Measurements from ENCODE around the gene SPIRE2.
"Not testable (repeated sequence)": the region's sequence is repeated elsewhere in the genome, so short reads cannot be mapped to it uniquely, and the experiment has no call there.

The SPIRE2 gene, protein sequence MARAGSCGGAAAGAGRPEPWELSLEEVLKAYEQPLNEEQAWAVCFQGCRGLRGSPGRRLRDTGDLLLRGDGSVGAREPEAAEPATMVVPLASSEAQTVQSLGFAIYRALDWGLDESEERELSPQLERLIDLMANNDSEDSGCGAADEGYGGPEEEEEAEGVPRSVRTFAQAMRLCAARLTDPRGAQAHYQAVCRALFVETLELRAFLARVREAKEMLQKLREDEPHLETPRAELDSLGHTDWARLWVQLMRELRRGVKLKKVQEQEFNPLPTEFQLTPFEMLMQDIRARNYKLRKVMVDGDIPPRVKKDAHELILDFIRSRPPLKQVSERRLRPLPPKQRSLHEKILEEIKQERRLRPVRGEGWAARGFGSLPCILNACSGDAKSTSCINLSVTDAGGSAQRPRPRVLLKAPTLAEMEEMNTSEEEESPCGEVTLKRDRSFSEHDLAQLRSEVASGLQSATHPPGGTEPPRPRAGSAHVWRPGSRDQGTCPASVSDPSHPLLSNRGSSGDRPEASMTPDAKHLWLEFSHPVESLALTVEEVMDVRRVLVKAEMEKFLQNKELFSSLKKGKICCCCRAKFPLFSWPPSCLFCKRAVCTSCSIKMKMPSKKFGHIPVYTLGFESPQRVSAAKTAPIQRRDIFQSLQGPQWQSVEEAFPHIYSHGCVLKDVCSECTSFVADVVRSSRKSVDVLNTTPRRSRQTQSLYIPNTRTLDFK

DNA sequence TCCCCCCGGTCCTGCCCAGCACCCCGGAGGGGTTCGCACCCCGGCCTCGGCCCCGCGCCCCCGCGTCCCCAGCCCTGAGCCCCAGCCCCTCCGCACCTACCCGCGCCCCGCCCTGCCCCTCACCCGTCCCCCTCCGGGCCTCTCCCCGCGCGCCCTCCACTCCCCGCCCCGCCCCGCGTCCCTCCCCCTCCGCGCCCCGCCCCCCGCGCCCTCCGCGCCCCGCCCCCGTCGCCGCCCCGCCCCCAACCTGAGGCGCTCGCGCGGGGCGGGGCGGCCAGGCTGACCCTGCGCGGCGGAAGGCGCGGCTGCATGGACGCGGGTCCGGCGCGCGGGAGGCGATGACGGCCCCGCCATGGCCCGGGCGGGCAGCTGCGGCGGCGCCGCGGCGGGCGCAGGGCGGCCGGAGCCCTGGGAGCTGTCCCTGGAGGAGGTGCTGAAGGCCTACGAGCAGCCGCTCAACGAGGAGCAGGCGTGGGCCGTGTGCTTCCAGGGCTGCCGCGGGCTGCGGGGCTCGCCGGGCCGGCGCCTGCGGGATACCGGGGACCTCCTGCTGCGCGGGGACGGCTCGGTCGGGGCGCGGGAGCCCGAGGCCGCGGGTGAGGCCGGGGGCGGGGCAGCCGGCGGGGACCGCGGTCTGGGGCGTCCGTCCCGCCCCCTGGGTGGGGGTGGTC, at the start of gene SPIRE2:
Gene SPIRE2, plus strand, starts transcription at position 277 of the 671 bp plus-strand sequence. Its CDS starts 76 bp downstream, at position 353.
- DNase-seq: peak; percentile 59

GRCh38 chr16:89779231-89779908, 48.9 kb upstream of the SPIRE2 start:
- DNase-seq: no peak

- DNase-seq: no peak
Observed at GRCh38 chr16:89779909-89780305, 48.4 kb upstream of the SPIRE2 start.

- DNase-seq: no peak
Observed at GRCh38 chr16:89782489-89782888, 45.8 kb upstream of the SPIRE2 start.

DNA sequence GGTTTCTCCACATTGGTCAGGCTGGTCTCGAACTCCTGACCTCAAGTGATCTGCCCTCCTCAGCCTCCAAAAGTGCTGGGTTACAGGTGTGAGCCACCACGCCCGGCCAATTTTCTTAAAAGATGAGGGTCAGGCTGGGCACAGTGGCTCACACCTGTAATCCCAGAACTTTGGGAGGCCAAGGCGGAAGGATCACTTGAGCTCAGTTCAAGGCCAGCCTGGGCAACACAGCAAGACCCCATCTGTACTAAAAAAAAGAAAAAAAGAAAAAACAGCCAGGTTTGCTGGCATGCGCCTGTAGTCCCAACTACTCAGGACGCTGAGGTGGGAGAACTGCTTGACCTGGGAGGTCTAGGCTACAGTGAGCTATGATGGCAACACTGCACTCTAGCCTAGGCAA, 44.3 kb upstream of the SPIRE2 start:
- not testable (repeated sequence) for DNase-seq

DNA sequence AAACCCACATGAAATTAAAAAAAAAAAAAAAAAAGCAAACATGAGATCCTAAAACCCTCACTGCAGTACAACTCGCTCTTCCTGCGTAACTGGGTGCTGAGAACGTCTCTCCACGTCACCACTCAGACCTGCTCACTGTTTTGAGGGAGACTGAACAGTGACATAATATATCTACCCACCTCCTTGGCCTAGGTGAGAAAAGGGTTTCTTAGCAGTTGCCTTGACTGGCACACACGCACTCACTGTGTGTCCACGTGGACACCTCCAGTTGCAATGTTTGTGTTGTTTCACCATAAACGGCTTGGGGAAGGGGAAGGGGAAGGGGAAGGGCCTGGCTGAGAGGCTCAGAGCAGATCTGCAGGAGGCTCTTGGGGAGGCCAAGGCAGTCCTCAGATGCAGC, 43.9 kb upstream of the SPIRE2 start:
- no peak for DNase-seq

DNA sequence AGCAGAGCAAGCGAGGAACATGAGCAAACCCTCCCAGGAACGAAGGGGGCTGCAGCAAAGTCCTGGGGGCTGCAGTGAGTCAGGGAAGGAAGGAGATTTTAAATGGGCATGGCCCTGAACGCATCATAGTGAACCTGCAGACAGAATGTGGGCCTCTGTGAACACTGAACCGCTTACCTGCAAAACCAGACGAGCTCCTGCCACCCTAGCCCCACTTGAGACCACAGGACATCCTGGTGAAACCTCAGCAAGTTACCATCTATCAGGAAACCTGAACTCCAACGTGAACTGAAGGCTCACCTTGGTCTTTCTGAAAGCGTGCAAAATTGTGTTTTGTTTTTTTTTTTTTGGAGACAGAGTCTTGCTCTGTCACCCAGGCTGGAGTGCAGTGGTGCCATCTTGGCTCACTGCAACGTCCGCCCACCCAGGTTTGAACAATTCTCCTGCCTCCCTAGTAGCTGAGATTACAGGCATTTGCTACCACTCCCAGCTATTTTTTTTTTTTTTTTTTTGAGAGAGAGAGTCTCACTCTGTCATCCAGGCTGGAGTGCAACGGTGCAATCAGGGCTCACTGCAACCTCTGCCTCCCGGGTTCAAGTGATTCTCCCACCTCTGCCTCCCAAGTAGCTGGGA, 42.6 kb upstream of the SPIRE2 start:
- peak; percentile 46 for DNase-seq

DNA sequence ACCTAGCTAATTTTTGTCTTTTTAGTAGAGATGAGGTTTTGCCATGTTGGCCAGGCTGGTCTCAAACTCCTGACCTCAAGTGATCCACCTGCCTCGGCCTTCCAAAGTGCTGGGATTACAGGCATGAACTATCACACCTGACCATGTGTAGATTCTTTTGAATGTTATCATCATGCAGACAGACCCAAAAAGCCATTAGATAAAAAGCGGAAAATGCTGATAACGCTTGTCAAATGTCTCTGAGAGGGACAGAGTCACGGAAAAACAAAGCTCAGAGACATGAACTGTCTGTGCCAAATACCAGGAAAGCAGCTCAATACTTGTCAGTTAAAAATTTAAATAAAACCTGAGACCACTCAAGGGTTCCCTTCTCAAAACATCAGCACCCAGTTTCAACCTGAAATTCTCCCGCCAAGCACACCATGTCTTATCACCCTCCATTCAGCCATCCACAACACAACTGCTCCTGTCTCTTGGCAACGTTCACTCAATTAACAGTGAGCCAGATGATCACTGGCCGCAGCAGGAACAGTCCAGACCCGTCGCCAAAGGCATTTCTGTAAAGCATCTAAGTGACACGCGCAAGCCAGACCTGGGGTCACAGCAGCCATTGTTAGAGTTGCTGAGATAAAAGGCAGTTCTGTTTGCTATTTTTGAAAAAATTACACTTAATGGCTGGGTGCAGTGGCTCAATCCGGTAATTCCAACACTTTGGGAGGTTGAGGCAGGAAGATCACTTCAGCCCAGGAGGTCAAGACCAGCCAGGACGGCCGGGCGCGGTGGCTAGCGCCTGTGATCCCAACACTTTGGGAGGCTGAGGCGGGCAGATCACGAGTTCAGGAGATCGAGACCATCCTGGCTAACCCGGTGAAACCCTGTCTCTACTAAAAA, 41.6 kb upstream of the SPIRE2 start:
- DNase-seq: no peak

DNA sequence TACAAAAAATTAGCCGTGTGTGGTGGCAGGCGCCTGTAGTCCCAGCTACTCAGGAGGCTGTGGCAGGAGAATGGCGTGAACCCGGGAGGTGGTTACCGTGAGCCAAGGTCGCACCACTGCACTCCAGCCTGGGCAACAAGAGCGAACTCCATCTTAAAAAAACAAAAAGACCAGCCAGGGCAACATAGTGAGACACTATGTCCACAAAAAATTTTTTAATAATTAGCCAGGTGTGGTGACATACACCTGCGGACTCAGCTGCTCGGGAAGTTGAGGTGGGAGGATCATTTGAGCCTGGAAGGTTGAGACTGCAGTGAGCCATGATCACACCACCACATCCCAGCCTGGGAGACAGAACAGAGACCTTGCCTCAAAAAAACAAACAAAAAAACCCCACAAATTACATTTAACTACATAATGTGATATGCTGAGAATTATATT, 40.9 kb upstream of the SPIRE2 start:
- DNase-seq: no peak

- no peak for DNase-seq
Observed at GRCh38 chr16:89791278-89791995, 36.8 kb upstream of the SPIRE2 start.

DNA sequence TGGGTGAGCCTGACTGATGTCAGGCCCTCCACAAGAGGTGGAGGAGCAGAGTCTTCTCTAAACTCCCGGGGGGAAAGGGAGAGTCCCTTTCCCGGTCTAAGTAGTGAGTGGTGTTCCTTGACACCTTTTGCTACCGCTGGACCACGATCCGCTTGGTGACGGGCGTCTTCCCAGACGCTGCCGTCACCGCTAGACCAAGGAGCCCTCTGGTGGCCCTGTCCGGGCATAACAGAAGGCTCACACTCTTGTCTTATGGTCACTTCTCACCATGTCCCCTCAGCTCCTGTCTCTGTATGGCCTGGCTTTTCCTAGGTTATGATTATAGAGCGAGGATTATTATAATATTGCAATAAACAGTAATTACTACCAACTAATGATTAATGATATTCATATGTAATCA, 35.2 kb upstream of the SPIRE2 start:
- peak; percentile 54 for DNase-seq

GRCh38 chr16:89793955-89794354, 34.3 kb upstream of the SPIRE2 start:
- DNase-seq: no peak

GRCh38 chr16:89795676-89796075, 32.6 kb upstream of the SPIRE2 start:
- DNase-seq: no peak

DNA sequence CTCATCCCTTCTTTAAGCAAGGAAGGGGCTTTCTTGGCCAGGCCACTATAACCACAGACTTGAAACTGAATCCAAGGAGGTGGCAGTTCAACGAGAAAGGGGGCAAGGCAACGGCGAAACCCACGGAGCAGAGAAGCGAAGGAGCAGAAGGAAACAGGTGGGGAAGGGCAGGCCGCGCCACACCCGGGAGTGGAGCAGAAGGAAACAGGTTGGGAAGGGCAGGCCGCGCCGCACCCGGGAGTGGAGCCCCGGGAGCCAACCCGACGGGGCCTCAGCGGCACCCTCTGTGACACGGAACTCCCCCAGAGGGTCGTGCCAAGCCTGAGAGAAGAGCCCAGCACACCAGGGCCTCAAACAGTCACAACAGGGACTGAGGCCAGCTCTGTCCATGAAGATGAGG, 32.2 kb upstream of the SPIRE2 start:
- DNase-seq: no peak

GRCh38 chr16:89798126-89798525, 30.1 kb upstream of the SPIRE2 start:
- no peak for DNase-seq

DNA sequence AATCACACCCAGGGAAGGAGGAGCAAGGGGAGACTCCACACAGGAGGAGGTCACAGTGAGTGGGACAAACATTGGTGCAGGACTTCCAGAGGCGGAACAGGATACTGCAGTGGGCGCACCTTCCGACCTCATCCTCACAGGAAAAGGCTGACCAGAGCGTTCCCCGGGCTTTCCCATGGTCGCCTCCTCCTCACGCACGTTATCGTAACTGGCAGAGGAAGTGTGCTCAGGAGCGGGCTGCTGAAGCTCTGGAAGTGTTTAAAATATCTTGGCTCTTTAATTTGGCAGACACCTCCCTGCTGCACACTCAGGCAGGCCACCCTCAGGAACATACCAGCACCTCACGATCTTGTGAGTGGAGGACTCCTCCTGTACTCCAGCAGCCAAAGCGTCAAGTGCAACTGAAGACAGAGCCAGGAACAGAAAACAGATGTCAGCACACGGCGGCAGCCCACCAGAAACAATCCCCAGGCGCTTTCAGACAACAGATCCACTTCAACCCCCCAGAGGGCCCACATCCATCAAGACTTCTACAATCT, 29.4 kb upstream of the SPIRE2 start:
- DNase-seq: no peak

DNA sequence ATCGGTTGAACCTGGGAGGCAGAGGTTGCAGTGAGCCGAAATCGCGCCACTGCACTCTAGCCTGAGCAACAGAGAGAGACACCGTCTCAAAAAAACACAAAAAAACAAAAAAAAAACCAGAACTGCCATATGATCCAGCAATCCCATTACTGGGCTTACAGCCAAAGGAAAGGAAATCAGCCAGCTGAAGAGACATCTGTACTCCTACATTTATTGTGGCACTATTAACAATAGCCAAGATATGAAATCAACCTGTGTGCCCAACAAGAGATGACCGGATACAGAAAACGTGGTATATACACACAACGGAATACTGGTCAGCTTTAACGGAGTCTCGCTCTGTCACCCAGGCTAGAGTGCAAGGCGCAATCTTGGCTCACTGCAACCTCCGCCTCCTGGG, 26.5 kb upstream of the SPIRE2 start:
- DNase-seq: no peak

- no peak for DNase-seq
Observed at GRCh38 chr16:89805136-89805905, 23.0 kb upstream of the SPIRE2 start.

DNA sequence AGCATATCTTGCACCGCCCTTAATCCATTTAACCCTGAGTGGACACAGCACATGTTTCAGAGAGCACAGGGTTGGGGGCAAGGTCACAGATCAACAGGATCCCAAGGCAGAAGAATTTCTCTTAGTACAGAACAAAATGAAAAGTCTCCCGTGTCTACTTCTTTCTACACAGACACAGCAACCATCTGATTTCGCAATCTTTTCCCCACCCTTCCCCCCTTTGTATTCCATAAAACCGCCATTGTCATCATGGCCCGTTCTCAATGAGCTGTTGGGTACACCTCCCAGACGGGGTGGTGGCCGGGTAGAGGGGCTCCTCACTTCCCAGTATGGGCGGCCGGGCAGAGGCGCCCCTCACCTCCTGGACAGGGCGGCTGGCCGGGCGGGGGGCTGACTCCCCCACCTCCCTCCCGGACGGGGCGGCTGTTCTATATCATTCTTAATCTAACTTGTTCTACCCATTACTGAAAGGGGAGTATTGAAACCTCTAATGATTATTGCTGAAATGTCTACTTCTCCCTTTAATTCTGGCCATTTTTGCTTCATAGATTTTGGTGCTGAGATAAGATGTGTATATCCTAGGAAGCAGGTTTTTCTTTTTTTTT, 21.6 kb upstream of the SPIRE2 start:
- DNase-seq: not testable (repeated sequence)
